Right forelimb (tissue), 1 donor: ENCODE results near the gene EMP2.
"Not testable (repeated sequence)": the region's sequence is repeated elsewhere in the genome, so short reads cannot be mapped to it uniquely, and the experiment has no call there.

Source experiments
- DNase-seq: peaks from one replicate; pipeline ENCODE4 v3.0.0-alpha.2; 2018

EMP2 gene

GRCh38 chr16:10579965-10580882, at the start of gene EMP2:
TSS of gene EMP2 (minus strand) at chr16:10580598. CDS start at chr16:10547617, 32,981 bp downstream.
- DNase-seq: peak; percentile 89

GRCh38 chr16:10629592-10629963, 49.2 kb upstream of the EMP2 start:
- DNase-seq: no peak

GRCh38 chr16:10625595-10626357, 45.4 kb upstream of the EMP2 start:
- DNase-seq: no peak

GRCh38 chr16:10624527-10624926, 44.1 kb upstream of the EMP2 start:
- no peak for DNase-seq

- no peak for DNase-seq
Observed at GRCh38 chr16:10623059-10623458, 42.7 kb upstream of the EMP2 start.

- no peak for DNase-seq
Observed at GRCh38 chr16:10622036-10622921, 41.9 kb upstream of the EMP2 start.

GRCh38 chr16:10621216-10621949, 41.0 kb upstream of the EMP2 start:
- not testable (repeated sequence) for DNase-seq

- DNase-seq: no peak
Observed at GRCh38 chr16:10620120-10620519, 39.7 kb upstream of the EMP2 start.

- no peak for DNase-seq
Observed at GRCh38 chr16:10619271-10619849, 39.0 kb upstream of the EMP2 start.

GRCh38 chr16:10618710-10619209, 38.4 kb upstream of the EMP2 start:
- DNase-seq: no peak

GRCh38 chr16:10617662-10618420, 37.4 kb upstream of the EMP2 start:
- no peak for DNase-seq

GRCh38 chr16:10616756-10617640, 36.6 kb upstream of the EMP2 start:
- DNase-seq: peak; percentile 77

GRCh38 chr16:10616419-10616755, 36.0 kb upstream of the EMP2 start:
- DNase-seq: no peak

GRCh38 chr16:10614685-10615084, 34.3 kb upstream of the EMP2 start:
- DNase-seq: no peak

- DNase-seq: no peak
Observed at GRCh38 chr16:10613785-10614485, 33.5 kb upstream of the EMP2 start.

GRCh38 chr16:10612649-10613179, 32.3 kb upstream of the EMP2 start:
- DNase-seq: no peak

GRCh38 chr16:10611825-10612342, 31.5 kb upstream of the EMP2 start:
- DNase-seq: no peak

- no peak for DNase-seq
Observed at GRCh38 chr16:10610499-10611184, 30.2 kb upstream of the EMP2 start.
